GM10847 (cell line): ENCODE measurements around the gene BCKDHA.

Experiments
- POLR2A ChIP-seq: IDR thresholded peaks from 2 replicates; pipeline ENCODE4 v1.6.1; 2011; ENCODE audit not compliant: insufficient read length; ENCODE audit errors: extremely low read depth

The BCKDHA gene

GRCh38 chr19:41362143-41362847, 35.3 kb upstream of the BCKDHA start:
- no peak for TF ChIP-seq POLR2A

- no peak for TF ChIP-seq POLR2A
Observed at GRCh38 chr19:41363371-41363752, 34.3 kb upstream of the BCKDHA start.

- TF ChIP-seq POLR2A, result peak; percentile 75
Observed at GRCh38 chr19:41363753-41364523, 33.7 kb upstream of the BCKDHA start, which contains the start of gene B9D2. Gene B9D2 (minus strand): TSS chr19:41364149. CDS start chr19:41363519, 630 bp downstream.

- no peak for TF ChIP-seq POLR2A
Observed at GRCh38 chr19:41364524-41365391, 32.9 kb upstream of the BCKDHA start.

- no peak for TF ChIP-seq POLR2A
Observed at GRCh38 chr19:41366089-41366488, 31.5 kb upstream of the BCKDHA start.

GRCh38 chr19:41367848-41368301, 29.7 kb upstream of the BCKDHA start:
- TF ChIP-seq POLR2A, result no peak

- TF ChIP-seq POLR2A, result no peak
Observed at GRCh38 chr19:41369769-41370168, 27.8 kb upstream of the BCKDHA start.

GRCh38 chr19:41371541-41371940, 26.1 kb upstream of the BCKDHA start:
- TF ChIP-seq POLR2A, result no peak

GRCh38 chr19:41372501-41372900, 25.1 kb upstream of the BCKDHA start:
- TF ChIP-seq POLR2A, result no peak

- TF ChIP-seq POLR2A, result no peak
Observed at GRCh38 chr19:41373993-41374392, 23.6 kb upstream of the BCKDHA start.

GRCh38 chr19:41376241-41376997, 21.2 kb upstream of the BCKDHA start, which contains the start of gene TMEM91:
Gene TMEM91 (plus strand): TSS chr19:41376533. CDS start chr19:41378310, 1,777 bp downstream.
- no peak for TF ChIP-seq POLR2A

- no peak for TF ChIP-seq POLR2A
Observed at GRCh38 chr19:41376998-41377365, 20.6 kb upstream of the BCKDHA start.

GRCh38 chr19:41377977-41378709, 19.5 kb upstream of the BCKDHA start:
- TF ChIP-seq POLR2A, result no peak

- TF ChIP-seq POLR2A, result no peak
Observed at GRCh38 chr19:41384351-41384750, 13.3 kb upstream of the BCKDHA start.
